ENCODE data around the gene CHST4.

- no peak for TF ChIP-seq CTCF (conservative IDR thresholded peaks at IDR 0.05)
- no peak for TF ChIP-seq ZFX (IDR thresholded peaks at IDR 0.05)
Observed at GRCh38 chr16:71476457-71477124, 49.6 kb upstream of the CHST4 start.

Measured in C4-2B (cell line).